ENCODE results near the gene PSMD12. TPM values are rescaled to one million over a fixed set of nuclear protein-coding genes. Genes with fewer than 3 reads are reported as not detected.
"Not testable (repeated sequence)": the region's sequence is repeated elsewhere in the genome, so short reads cannot be mapped to it uniquely, and the experiment has no call there.

PSMD12 gene
- total and polyA plus RNA-seq, 2 donors: 21.1 to 48.0 TPM

DNA sequence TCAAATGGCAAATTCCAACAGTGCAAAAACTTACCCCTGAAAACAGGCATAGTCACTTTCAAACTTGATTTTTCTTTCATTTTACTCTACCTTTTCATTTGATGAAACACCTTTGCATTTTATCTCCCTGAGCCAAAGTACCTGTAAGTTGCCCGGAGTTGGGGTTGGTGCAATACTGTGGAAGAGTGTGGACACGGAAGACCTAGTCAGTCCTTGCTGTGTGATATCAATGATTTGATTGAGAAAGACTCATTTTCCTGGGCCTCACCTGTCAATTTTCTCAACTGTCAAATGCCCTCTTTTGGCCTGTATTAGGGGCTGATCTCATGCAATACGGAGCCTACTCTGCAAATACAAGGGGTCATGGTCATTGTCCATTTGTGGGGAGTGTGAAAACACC, 33.3 kb upstream of the PSMD12 start:
- no peak overlapping the region for H3K4me3 ChIP-seq (ENCODE audit: low read depth, low read length)

DNA sequence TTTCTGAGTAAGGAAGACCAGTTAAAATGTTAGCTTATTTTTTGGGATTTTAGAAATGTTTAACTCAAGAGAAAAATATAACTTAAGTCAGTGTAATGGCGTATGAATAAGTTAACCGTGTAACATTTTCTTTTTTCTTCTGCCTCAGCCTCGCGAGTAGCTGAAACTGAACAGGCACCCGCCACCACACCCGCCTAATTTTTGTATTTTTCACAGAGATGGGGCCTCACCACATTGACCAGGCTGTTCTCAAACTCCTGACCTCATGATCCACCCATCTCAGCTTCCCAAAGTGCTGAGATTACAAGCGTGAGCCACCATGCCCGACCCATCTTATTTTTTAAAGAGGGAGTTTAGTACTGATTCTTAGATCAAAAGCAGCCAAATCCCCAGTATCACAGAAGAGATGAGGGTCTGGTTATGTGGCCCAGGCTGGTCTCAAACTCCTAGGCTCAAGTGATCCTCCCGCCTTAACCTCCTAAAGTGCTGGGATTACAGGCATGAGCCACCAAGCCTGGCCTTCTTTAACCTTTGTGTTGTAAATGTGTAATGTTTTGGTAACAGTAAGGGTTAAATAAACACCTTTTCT, 27.5 kb upstream of the PSMD12 start:
- WGBS: 94% methylated on average over 9 of the region's 9 CpGs
- no peak overlapping the region for H3K27ac ChIP-seq (ENCODE audit: low read depth)
- DNase-seq (ENCODE audit: extremely low spot score): no peak
- no peak overlapping the region for H3K4me3 ChIP-seq (ENCODE audit: low read depth, low read length)
- H3K36me3 ChIP-seq (ENCODE audit: insufficient read depth): no peaks in the 10 kb centered on the region
- no peaks in the 10 kb centered on the region for H3K4me1 ChIP-seq (ENCODE audit: insufficient read depth)

More for the DNA sequence above, 33.3 kb upstream of the PSMD12 start:
- H3K27ac ChIP-seq (ENCODE audit: low read depth): no peak overlapping the region
- 95% methylated on average over 3 of the region's 3 CpGs for WGBS
- H3K4me1 ChIP-seq (ENCODE audit: insufficient read depth): no peaks in the 10 kb centered on the region
- H3K36me3 ChIP-seq (ENCODE audit: insufficient read depth): no peaks in the 10 kb centered on the region
- no peak for DNase-seq (ENCODE audit: extremely low spot score)

DNA sequence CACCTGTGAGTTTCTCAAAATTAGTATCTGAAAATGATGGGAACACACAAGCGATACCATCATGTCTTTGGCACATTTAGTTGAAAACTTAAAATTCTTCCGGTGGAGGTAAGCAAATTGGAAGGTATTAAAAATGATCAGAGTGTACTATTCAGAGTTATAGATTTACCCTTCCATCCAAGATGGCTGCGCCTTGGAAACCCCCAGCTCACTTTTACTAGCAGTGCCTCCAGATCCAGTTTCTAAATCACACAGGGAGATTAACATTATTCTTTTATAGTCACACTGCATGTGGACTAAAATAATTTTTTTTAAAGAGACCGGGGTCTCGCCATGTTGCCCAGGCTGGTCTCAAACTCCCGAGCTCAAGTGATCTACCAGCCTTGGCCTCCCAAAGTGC, 25.7 kb upstream of the PSMD12 start:
- Histone ChIP-seq H3K27ac (ENCODE audit: low read depth) (no peak overlapping the region), H3K4me3 (ENCODE audit: low read depth, low read length) (no peak overlapping the region), H3K36me3 (ENCODE audit: insufficient read depth) (no peaks in the 10 kb centered on the region), H3K4me1 (ENCODE audit: insufficient read depth) (no peaks in the 10 kb centered on the region)
- WGBS: 96% methylated on average over 6 of the region's 6 CpGs
- no peak for DNase-seq (ENCODE audit: extremely low spot score)

DNA sequence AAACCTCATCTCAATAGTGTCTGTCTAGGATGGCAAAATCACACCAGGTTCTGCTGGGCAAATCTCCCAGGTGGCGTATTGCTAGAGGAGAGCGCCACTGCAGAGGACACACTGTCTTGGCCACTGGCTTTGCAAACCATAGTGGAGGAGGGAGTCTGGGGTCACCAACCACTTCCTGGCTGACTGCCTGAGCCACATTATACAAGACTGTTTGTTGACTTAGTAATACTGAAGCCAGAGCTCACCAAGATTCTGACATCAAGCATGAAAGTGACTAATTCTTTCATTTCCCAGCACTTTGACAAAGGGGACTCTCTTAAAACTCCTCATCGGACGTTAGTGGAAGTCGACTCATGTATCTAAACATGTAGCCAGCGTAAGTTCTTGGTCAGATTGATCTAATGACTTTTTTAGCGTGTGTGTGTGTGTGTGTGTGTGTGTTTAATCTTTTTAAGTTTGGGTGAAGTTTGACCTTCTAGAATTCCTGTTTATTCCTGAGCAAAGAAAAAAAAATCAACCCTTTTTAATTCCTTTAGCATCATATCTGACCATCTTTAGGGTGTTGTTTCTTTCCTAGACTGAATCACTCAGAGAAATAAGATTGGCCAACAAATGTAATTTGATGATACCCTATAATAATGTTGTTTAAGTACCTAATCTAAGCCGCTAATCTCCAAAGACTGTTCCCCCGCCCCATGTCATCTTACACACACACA, 24.4 kb upstream of the PSMD12 start:
- Histone ChIP-seq H3K4me1 (ENCODE audit: insufficient read depth) (no peaks in the 10 kb centered on the region), H3K27ac (ENCODE audit: low read depth) (no peak overlapping the region), H3K36me3 (ENCODE audit: insufficient read depth) (no peaks in the 10 kb centered on the region), H3K4me3 (ENCODE audit: low read depth, low read length) (no peak overlapping the region)
- DNase-seq (ENCODE audit: extremely low spot score): peak; percentile 46
- WGBS: 55% methylated on average over 9 of the region's 9 CpGs

DNA sequence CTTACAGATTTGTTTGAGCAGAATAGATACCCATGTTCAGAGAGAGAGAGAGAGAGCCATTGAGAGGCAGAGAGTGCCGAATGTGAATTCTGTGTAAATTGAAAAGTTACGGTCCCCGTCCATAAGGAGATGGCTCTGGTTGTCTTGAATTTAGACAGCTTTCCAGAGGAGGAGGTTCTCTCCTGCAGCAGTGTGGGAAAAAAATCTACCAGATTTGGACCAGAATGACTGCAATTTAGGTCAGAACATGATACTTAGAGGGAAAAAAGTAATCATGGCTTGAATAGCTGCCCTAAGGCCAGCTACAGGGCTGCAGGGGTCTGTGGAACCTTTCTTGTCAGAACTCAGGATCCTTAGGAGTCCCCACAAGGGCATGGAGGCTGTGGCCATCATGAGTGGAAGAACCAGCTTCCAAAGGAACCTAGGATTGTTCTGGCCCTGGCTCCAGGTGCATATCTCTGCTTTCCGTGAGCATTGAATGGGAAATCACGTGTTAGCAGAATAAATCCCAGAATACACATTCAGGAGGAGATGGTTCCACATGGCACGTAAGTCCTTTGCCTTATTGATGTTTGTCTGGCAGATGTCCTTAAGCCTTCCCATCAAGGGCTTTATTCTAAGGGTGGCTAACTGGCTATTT, 23.7 kb upstream of the PSMD12 start:
- no peaks in the 10 kb centered on the region for H3K4me1 ChIP-seq (ENCODE audit: insufficient read depth)
- no peak overlapping the region for H3K27ac ChIP-seq (ENCODE audit: low read depth)
- WGBS: 81% methylated on average over 6 of the region's 6 CpGs
- no peak overlapping the region for H3K4me3 ChIP-seq (ENCODE audit: low read depth, low read length)
- no peaks in the 10 kb centered on the region for H3K36me3 ChIP-seq (ENCODE audit: insufficient read depth)
- no peak for DNase-seq (ENCODE audit: extremely low spot score)

DNA sequence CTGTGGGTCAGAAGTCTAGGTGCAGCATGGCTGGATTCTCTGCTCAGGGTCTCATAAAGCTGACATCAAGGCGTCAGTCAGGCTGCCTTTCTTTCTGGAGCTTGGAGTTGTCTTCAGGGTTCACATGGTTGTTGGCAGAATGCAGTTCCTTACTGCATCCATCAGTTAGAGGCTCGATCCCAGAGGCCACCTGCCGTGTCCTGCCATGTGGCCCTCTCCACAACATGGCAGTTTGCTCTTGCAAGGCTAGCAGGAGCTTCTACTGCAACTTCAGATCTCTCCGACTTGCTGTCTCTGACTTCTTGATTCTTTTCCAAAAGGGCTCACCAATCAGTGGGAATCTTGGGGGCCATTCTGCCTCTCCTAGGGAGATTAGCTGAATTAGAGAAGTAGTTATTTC, 22.6 kb upstream of the PSMD12 start:
- DNase-seq (ENCODE audit: extremely low spot score): no peak
- no peak overlapping the region for H3K4me3 ChIP-seq (ENCODE audit: low read depth, low read length)
- no peaks in the 10 kb centered on the region for H3K4me1 ChIP-seq (ENCODE audit: insufficient read depth)
- 89% methylated on average over 4 of the region's 4 CpGs for WGBS
- H3K36me3 ChIP-seq (ENCODE audit: insufficient read depth): no peaks in the 10 kb centered on the region
- no peak overlapping the region for H3K27ac ChIP-seq (ENCODE audit: low read depth)

DNA sequence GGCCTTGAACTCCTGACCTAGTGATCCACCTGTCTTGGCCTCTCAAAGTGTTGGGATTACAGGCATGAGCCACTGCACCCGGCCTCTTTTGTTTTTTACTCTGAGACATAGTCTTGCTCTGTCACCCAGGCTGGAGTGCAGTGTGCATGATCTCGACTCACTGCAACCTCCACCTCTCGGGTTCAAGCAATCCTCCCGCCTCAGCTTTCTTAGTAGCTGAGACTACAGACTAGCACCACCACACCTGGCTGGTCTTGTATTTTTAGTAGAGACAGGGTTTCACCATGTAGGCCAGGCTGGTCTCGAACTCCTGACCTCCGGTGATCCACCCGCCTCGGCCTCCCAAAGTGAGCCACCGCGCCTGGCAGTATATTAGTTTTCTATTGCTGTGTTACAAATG, 22.2 kb upstream of the PSMD12 start:
- WGBS: 98% methylated on average over 10 of the region's 10 CpGs
- H3K27ac ChIP-seq (ENCODE audit: low read depth); H3K4me1 ChIP-seq (ENCODE audit: insufficient read depth); DNase-seq (ENCODE audit: extremely low spot score); H3K36me3 ChIP-seq (ENCODE audit: insufficient read depth); H3K4me3 ChIP-seq (ENCODE audit: low read depth, low read length): not testable (repeated sequence)

DNA sequence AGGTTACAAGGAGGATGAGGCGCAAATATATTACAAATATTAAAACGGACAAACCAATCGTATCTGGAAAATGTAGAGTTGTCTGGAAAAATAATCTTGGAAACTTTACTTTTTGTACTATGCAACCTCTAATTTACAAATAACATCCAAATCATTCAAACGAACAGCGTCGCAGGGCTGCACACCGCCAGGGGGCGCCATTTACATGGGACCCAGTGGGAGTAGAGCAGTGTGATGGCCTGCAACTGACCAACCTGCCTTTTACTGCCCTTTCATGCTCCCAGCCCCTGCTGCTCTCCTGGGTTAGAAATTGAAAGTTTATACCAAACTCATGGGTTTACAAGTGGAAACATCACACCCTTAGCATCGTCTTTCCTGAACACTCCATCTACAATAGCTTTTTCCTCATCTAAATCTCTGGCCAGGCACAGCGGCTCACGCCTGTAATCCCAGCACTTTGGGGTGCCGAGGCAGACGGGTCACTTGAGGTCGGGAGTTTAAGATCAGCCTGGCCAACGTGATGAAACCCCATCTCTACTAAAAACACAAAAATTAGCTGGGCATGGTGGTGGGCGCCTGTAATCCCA, 20.7 kb upstream of the PSMD12 start:
- no peak for DNase-seq (ENCODE audit: extremely low spot score)
- Histone ChIP-seq H3K27ac (ENCODE audit: low read depth) (no peak overlapping the region), H3K4me1 (ENCODE audit: insufficient read depth) (no peaks in the 10 kb centered on the region), H3K4me3 (ENCODE audit: low read depth, low read length) (no peak overlapping the region), H3K36me3 (ENCODE audit: insufficient read depth) (no peaks in the 10 kb centered on the region)
- WGBS: 65% methylated on average over 16 of the region's 16 CpGs

DNA sequence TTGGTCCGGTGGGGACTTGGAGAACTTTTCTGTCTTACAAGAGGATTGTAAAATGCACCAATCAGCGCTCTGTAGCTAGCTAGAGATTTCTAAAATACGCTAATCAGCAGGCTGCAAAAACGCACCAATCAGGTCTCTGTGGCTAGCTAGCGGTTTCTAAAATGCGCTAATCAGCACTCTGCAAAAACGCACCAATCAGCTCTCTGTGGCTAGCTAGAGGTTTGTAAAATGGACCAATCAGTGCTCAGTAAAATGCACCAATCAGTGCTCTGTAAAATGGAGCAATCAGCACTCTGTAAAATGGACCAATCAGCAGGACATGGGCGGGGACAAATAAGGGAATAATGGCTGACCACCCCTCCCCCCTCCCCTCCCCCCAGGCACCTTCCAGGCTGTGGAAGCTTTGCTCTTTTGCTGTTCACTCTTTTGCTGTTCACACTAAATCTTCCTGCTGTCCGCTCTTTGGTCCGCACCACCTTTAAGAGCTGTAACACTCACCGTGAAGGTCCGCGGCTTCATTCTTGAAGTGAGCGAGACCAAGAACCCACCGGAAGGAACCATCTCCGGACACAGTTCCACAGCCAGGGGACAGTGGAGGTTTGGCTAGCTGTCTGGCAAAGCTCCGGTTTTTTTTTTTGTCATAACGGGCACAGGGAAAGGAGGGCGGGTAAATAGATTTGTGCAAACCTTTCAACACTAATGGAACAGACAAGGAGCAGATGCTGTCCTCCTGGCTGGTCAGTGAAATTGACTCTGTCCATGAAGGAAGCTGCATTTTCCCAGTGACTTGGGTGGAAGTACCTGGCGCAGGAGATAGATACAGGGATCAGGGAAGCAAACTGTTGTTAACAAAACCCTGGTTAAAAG, 19.0 kb upstream of the PSMD12 start:
- Histone ChIP-seq H3K27ac (ENCODE audit: low read depth) (no peak overlapping the region), H3K4me1 (ENCODE audit: insufficient read depth) (no peaks in the 10 kb centered on the region), H3K4me3 (ENCODE audit: low read depth, low read length) (no peak overlapping the region), H3K36me3 (ENCODE audit: insufficient read depth) (no peaks in the 10 kb centered on the region)
- 88% methylated on average over 20 of the region's 20 CpGs for WGBS
- no peak for DNase-seq (ENCODE audit: extremely low spot score)

DNA sequence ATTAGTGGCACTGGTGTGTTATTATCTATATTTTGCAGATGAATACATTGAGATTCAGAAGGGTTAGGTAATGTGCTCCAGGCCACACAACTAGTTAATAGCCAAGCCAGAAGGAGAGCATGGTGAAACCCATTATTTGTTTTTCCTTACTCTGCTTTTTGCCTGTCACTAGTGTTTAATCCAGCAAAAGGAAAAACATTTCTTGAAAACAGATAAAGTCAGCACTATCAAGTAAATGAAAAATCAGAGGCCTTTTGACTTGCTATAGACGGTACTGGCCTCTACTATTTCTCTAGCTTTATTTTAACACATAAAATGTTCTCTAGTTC, 15.5 kb upstream of the PSMD12 start:
- H3K4me3 ChIP-seq (ENCODE audit: low read depth, low read length): no peak overlapping the region
- 74% methylated on average over 1 of the region's 1 CpG for WGBS
- no peak overlapping the region for H3K27ac ChIP-seq (ENCODE audit: low read depth)
- H3K36me3 ChIP-seq (ENCODE audit: insufficient read depth): no peaks in the 10 kb centered on the region
- no peak for DNase-seq (ENCODE audit: extremely low spot score)
- no peaks in the 10 kb centered on the region for H3K4me1 ChIP-seq (ENCODE audit: insufficient read depth)

DNA sequence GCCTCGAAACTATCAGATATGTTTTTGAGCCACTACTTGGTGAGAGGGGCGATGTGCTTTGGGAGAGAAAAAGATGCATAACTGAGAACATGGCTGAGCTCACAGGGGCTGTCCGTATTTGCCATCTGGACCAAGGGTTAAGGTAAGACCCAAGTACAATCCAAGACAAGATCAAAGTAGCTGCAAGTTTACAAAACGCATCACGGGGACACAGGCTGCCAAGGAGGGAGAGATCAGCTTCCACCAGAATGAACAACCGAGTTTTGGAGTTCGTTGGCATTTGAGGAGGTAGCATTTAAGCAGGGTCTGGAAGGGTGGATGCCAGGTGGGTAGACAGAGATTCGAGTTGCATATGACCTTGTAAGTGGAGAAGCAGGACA, 12.9 kb upstream of the PSMD12 start:
- Histone ChIP-seq H3K4me3 (ENCODE audit: low read depth, low read length) (peak overlapping the region; percentile 87), H3K4me1 (ENCODE audit: insufficient read depth) (no peaks in the 10 kb centered on the region), H3K36me3 (ENCODE audit: insufficient read depth) (no peaks in the 10 kb centered on the region), H3K27ac (ENCODE audit: low read depth) (no peak overlapping the region)
- 59% methylated on average over 8 of the region's 8 CpGs for WGBS
- DNase-seq (ENCODE audit: extremely low spot score): no peak

DNA sequence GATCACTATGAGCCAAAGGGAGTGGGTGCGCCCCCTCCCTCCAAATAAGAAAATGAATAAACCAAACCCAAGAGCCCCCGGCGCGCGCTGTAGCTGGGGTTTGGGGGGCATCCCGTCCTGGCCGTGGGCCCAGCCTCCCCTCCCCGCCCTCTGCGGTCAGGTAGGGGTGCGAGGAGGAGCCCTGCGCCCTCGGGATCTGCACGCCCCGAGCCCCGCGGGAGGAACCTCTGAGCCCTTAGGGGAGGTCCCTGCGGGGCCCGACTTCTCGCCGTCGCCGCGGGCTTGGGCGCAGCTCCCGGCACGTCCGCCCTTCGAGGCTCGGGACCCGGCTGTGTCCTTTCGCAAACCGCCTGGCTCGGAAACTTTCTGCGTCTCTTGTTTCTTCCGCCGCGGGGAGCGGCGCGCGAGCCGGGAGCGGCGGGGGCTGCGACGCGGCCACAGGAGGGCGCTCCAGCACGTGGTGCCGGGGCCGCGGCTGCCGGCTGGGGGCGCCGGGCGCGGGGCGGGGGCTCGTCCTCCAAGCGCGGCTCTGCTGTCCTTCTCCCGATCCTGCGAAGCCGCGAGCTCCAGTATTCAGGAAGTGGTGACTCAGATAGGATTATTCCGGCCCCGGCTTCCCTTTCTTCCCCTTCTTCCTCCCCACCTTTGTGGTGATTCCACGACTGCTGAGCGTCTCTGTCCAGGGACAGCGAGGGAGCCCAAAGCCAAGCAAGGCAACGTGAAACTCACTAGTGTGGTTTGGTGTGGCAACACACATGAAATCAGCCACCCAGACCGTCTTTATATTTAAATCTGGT, 12.3 kb upstream of the PSMD12 start:
- Histone ChIP-seq H3K4me3 (ENCODE audit: low read depth, low read length) (peak overlapping the region; percentile 87), H3K36me3 (ENCODE audit: insufficient read depth) (no peaks in the 10 kb centered on the region), H3K4me1 (ENCODE audit: insufficient read depth) (no peaks in the 10 kb centered on the region), H3K27ac (ENCODE audit: low read depth) (peak overlapping the region; percentile 82)
- WGBS: under 1% methylated on average over 72 of the region's 72 CpGs
- no peak for DNase-seq (ENCODE audit: extremely low spot score)

All from urinary bladder (tissue), 4 donors.